IMR-90 (cell line): Measurements from ENCODE around the gene TAT. TPM values are rescaled to one million over a fixed set of nuclear protein-coding genes. Genes with fewer than 3 reads are reported as not detected.
"Not testable (repeated sequence)": the region's sequence is repeated elsewhere in the genome, so short reads cannot be mapped to it uniquely, and the experiment has no call there.

Source experiments
- ATAC-seq: fragments of 200-7000 bp; cut with Tn5 transposase; 2 replicates; pipeline ENCODE4 v1.9.1; 2020; ENCODE audit warnings: low read depth, mild to moderate bottlenecking, moderate library complexity
- BruUV-seq: library from RNA; stranded (reverse); fragments of 400-500 nt; replicated peaks from 2 replicates; lab custom pipeline; 2021; lab: Mats Ljungman, UMichigan
- CTCF ChIA-PET: fragments of 300-600 bp; formaldehyde crosslinking; extraction: SDS; loops from one replicate; lab custom pipeline; 2021; ENCODE audit warnings: antibody characterized with exemption; lab: Yijun Ruan, JAX
- POLR2A ChIA-PET: fragments of 300-600 bp; sonication (Branson Sonifier 250); formaldehyde crosslinking; loops from one replicate; lab custom pipeline; 2022; ENCODE audit warnings: antibody characterized with exemption; ENCODE audit not compliant: unreplicated experiment; lab: Charles Lee
- DNase-seq: peaks from one replicate; pipeline ENCODE4 v3.0.0; 2013
- H2AFZ ChIP-seq: replicated peaks from 2 replicates; pipeline ENCODE3; 2013; ENCODE audit warnings: low read length, mild to moderate bottlenecking; ENCODE audit not compliant: poor library complexity
- H2AK5ac ChIP-seq: 2 replicates; pipeline ENCODE4 v1.6.1; 2013; ENCODE audit warnings: low read depth, low read length, inconsistent platforms
- H2AK9ac ChIP-seq: replicated peaks from 2 replicates; pipeline ENCODE3; 2013; ENCODE audit warnings: mild to moderate bottlenecking, low read depth, low read length, moderate library complexity; ENCODE audit not compliant: poor library complexity
- H2BK120ac ChIP-seq: 2 replicates; pipeline ENCODE4 v1.6.1; 2013; ENCODE audit warnings: low read depth, low read length, inconsistent platforms
- H2BK15ac ChIP-seq: 3 replicates; pipeline ENCODE4 v1.6.1; 2013; ENCODE audit warnings: low read depth, low read length, inconsistent platforms
- H2BK20ac ChIP-seq: 2 replicates; pipeline ENCODE4 v1.6.1; 2013; ENCODE audit warnings: low read depth, mild to moderate bottlenecking, inconsistent platforms, low read length, moderate library complexity
- H2BK5ac ChIP-seq: 2 replicates; pipeline ENCODE4 v1.6.1; 2013; ENCODE audit warnings: mild to moderate bottlenecking, low read depth, low read length, inconsistent platforms; ENCODE audit not compliant: poor library complexity, severe bottlenecking
- H3K14ac ChIP-seq: replicated peaks from 2 replicates; pipeline ENCODE4 v1.6.1; 2013; ENCODE audit warnings: low read depth, low read length, inconsistent platforms
- H3K18ac ChIP-seq: 2 replicates; pipeline ENCODE4 v1.6.1; 2013; ENCODE audit warnings: low read depth, low read length, control low read depth
- H3K23ac ChIP-seq: 2 replicates; pipeline ENCODE4 v1.6.1; 2013; ENCODE audit warnings: low read depth, low read length, inconsistent platforms
- H3K27ac ChIP-seq: 2 replicates; pipeline ENCODE4 v1.5.1; 2013; ENCODE audit warnings: mild to moderate bottlenecking, control low read depth, low read length; ENCODE audit not compliant: insufficient read depth
- H3K27me3 ChIP-seq: 2 replicates; pipeline ENCODE4 v1.6.1; 2013; ENCODE audit warnings: low read length; ENCODE audit not compliant: control insufficient read depth, insufficient read depth
- H3K36me3 ChIP-seq: 2 replicates; pipeline ENCODE4 v1.6.1; 2013; ENCODE audit warnings: low read length, mixed read lengths; ENCODE audit not compliant: control insufficient read depth, insufficient read depth
- H3K4ac ChIP-seq: 2 replicates; pipeline ENCODE4 v1.6.1; 2013; ENCODE audit warnings: low read depth, low read length, inconsistent platforms
- H3K4me1 ChIP-seq: 2 replicates; pipeline ENCODE4 v1.6.1; 2013; ENCODE audit warnings: low read length, mixed read lengths; ENCODE audit not compliant: control insufficient read depth, insufficient read depth
- H3K4me2 ChIP-seq: 2 replicates; pipeline ENCODE4 v1.6.1; 2013; ENCODE audit warnings: low read depth, mild to moderate bottlenecking, control low read depth, low read length, moderate library complexity
- H3K4me3 ChIP-seq: 2 replicates; pipeline ENCODE4 v1.5.1; 2013; ENCODE audit warnings: low read depth, mild to moderate bottlenecking, control low read depth, low read length, moderate library complexity; ENCODE audit not compliant: insufficient read depth
- H3K56ac ChIP-seq: 2 replicates; pipeline ENCODE4 v1.6.1; 2013; ENCODE audit warnings: low read length, inconsistent platforms; ENCODE audit not compliant: insufficient read depth; ENCODE audit errors: extremely low read depth
- H3K79me1 ChIP-seq, 2 experiments: 2 replicates each; pipeline ENCODE4 v1.6.1; 2013; ENCODE audit warnings: low read length in 2 of 2, inconsistent platforms in 1 of 2, low read depth in 1 of 2
- H3K9ac ChIP-seq: 2 replicates; pipeline ENCODE4 v1.6.1; 2013; ENCODE audit warnings: low read depth, low read length, control low read depth
- H3K9me1 ChIP-seq: 2 replicates; pipeline ENCODE4 v1.6.1; 2013; ENCODE audit warnings: low read length, inconsistent platforms; ENCODE audit not compliant: insufficient read depth
- H3K9me3 ChIP-seq: 2 replicates; pipeline ENCODE4 v1.6.1; 2013; ENCODE audit warnings: low read length; ENCODE audit not compliant: control insufficient read depth, insufficient read depth
- H4K20me1 ChIP-seq: 2 replicates; pipeline ENCODE4 v1.6.1; 2013; ENCODE audit warnings: low read length, inconsistent platforms; ENCODE audit not compliant: insufficient read depth
- H4K5ac ChIP-seq: 2 replicates; pipeline ENCODE4 v1.6.1; 2013; ENCODE audit warnings: mild to moderate bottlenecking, low read depth, low read length, control low read depth
- H4K8ac ChIP-seq, 2 experiments: 2 replicates each; pipeline ENCODE4 v1.6.1; 2013; ENCODE audit warnings: low read depth in 2 of 2, low read length in 2 of 2, control low read depth in 1 of 2, inconsistent platforms in 1 of 2
- H4K91ac ChIP-seq: 2 replicates; pipeline ENCODE4 v1.6.1; 2013; ENCODE audit warnings: low read depth, low read length, inconsistent platforms; ENCODE audit not compliant: insufficient read depth
- WGBS, 2 experiments: methylation state at CpG; one replicate each; pipeline versions ENCODE4 v1.1.5 to v1.1.7; 2013; ENCODE audit warnings: missing lambda C conversion rate in 2 of 2; ENCODE audit not compliant: insufficient read length in 1 of 2; ENCODE audit errors: extremely low coverage in 2 of 2; 5-methylcytosine and 5-hydroxymethylcytosine counted together
- dilution Hi-C: fragments of 300-500 bp; cut with HindIII; formaldehyde crosslinking; loops from one replicate; pipeline ENCODE4 v1.14.3; 2018; ENCODE audit warnings: low sequenced_read_pairs; ENCODE audit not compliant: unreplicated experiment
- in situ Hi-C: fragments of 300-500 bp; cut with MboI; formaldehyde crosslinking; loops from 3 replicates; pipeline ENCODE4 v1.14.3; 2019; ENCODE audit warnings: low sequenced_read_pairs, inconsistent platforms, mixed read lengths
- intact Hi-C: fragments of 100-400 bp; cut with micrococcal nuclease; formaldehyde crosslinking; loops from 2 replicates; pipeline ENCODE4 v1.10.0; 2022
- polyA plus RNA-seq, 3 experiments: library from polyadenylated mRNA; depleted of rRNA; stranded (reverse); fragments of >200 nt; gene quantifications; 2 replicates each; pipeline ENCODE4 v1.2.3, GENCODE V29; 2012; ENCODE audit warnings: low replicate concordance in 1 of 3
- total RNA-seq: library from RNA; depleted of rRNA; stranded (reverse); fragments of >200 nt; gene quantifications from 2 replicates; pipeline ENCODE4 v1.2.3, GENCODE V29; 2012

Gene TAT
- total and polyA plus RNA-seq, 2 of the 4 experiments (the other 2 are of a cell fraction), result not detected

DNA sequence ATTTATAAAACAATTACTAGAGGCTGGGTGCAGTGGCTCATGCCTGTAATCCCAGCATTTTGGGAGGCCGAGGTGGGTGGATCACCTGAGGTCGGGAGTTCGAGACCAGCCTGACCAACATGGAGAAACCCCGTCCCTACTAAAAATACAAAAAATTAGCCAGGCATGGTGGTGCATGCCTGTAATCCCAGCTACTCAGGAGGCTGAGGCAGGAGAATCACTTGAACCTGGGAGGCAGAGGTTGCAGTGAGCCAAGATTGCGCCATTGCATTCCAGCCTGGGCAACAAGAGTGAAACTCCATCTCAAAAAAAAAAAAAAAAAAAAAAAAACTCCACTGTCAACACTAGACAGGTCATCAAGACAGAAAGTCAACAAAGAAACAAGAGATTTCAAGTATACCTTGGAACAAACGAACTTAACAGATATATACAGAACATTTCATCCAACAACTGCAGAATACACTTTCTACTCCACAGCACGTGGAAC is 18.5 kb upstream of the TAT start:
- H2BK5ac ChIP-seq, H3K27me3 ChIP-seq, H3K27ac ChIP-seq, BruUV-seq, H3K4me1 ChIP-seq, H3K18ac ChIP-seq, H4K20me1 ChIP-seq, H4K91ac ChIP-seq, H4K5ac ChIP-seq, CTCF ChIA-PET, H4K8ac ChIP-seq, dilution Hi-C loops, H2BK120ac ChIP-seq, H3K56ac ChIP-seq, H3K23ac ChIP-seq, H3K4me3 ChIP-seq, H2BK15ac ChIP-seq, intact Hi-C loops, POLR2A ChIA-PET, H2BK20ac ChIP-seq, H3K36me3 ChIP-seq, H2AK5ac ChIP-seq, DNase-seq, H3K14ac ChIP-seq, H3K4me2 ChIP-seq, H2AFZ ChIP-seq, H3K9me1 ChIP-seq, H3K9me3 ChIP-seq, H3K4ac ChIP-seq, H3K79me1 ChIP-seq, H3K9ac ChIP-seq, H2AK9ac ChIP-seq, in situ Hi-C loops, ATAC-seq: not testable (repeated sequence)
- no CpG with 5 or more reads among the region's 7 CpGs for WGBS, 2 experiments
